ENCODE results near the gene KCNC4. TPM values are rescaled to one million over a fixed set of nuclear protein-coding genes. Genes with fewer than 3 reads are reported as not detected.

KCNC4 gene
- total and polyA plus RNA-seq, 2 experiments from 2014 or later, result 3.4 to 11.8 TPM

- Histone ChIP-seq H3K27me3 (peaks cover 12% of the 10 kb centered on the region), H3K9me3 (ENCODE audit: low read depth) (no peaks in the 10 kb centered on the region), H3K4me1 (ENCODE audit: low read depth) (peaks cover 6% of the 10 kb centered on the region), H3K27ac (no peak overlapping the region), H3K4me3 (no peak overlapping the region), H3K36me3 (no peaks in the 10 kb centered on the region)
- peak in 1 of 2 donors; percentile 5 for DNase-seq (ENCODE audit: low read depth in 1 of 2, low spot score in 1 of 2)
- TF ChIP-seq, protein P1, sequence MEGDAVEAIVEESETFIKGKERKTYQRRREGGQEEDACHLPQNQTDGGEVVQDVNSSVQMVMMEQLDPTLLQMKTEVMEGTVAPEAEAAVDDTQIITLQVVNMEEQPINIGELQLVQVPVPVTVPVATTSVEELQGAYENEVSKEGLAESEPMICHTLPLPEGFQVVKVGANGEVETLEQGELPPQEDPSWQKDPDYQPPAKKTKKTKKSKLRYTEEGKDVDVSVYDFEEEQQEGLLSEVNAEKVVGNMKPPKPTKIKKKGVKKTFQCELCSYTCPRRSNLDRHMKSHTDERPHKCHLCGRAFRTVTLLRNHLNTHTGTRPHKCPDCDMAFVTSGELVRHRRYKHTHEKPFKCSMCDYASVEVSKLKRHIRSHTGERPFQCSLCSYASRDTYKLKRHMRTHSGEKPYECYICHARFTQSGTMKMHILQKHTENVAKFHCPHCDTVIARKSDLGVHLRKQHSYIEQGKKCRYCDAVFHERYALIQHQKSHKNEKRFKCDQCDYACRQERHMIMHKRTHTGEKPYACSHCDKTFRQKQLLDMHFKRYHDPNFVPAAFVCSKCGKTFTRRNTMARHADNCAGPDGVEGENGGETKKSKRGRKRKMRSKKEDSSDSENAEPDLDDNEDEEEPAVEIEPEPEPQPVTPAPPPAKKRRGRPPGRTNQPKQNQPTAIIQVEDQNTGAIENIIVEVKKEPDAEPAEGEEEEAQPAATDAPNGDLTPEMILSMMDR (IDR thresholded peaks at IDR 0.05; ENCODE audit: low read depth, low read length), result no peak
Measured at GRCh38 chr1:110164725-110165350, 45.3 kb upstream of the KCNC4 start.

- Histone ChIP-seq H3K27ac (no peak overlapping the region), H3K36me3 (no peaks in the 10 kb centered on the region), H3K4me1 (ENCODE audit: low read depth) (peaks cover 6% of the 10 kb centered on the region), H3K27me3 (peaks cover 5% of the 10 kb centered on the region), H3K9me3 (ENCODE audit: low read depth) (no peaks in the 10 kb centered on the region), H3K4me3 (no peak overlapping the region)
- TF ChIP-seq, protein P1 (IDR thresholded peaks at IDR 0.05; ENCODE audit: low read depth, low read length), result no peak
- no peak for DNase-seq (ENCODE audit: low read depth in 1 of 2, low spot score in 1 of 2)
Measured at GRCh38 chr1:110165761-110166231, 44.3 kb upstream of the KCNC4 start.

GRCh38 chr1:110166861-110167260 lies 43.3 kb upstream of the KCNC4 start:
- Histone ChIP-seq H3K27me3 (peaks cover 5% of the 10 kb centered on the region), H3K4me3 (no peak overlapping the region), H3K9me3 (ENCODE audit: low read depth) (no peaks in the 10 kb centered on the region), H3K36me3 (no peaks in the 10 kb centered on the region), H3K27ac (no peak overlapping the region), H3K4me1 (ENCODE audit: low read depth) (peaks cover 6% of the 10 kb centered on the region)
- no peak for DNase-seq (ENCODE audit: low read depth in 1 of 2, low spot score in 1 of 2)
- TF ChIP-seq, protein P1 (IDR thresholded peaks at IDR 0.05; ENCODE audit: low read depth, low read length), result no peak

- no peak for DNase-seq (ENCODE audit: low read depth in 1 of 2, low spot score in 1 of 2)
- TF ChIP-seq, protein P1 (IDR thresholded peaks at IDR 0.05; ENCODE audit: low read depth, low read length), result no peak
- H3K36me3 ChIP-seq, result no peaks in the 10 kb centered on the region
- H3K4me1 ChIP-seq (ENCODE audit: low read depth), result peaks cover 4% of the 10 kb centered on the region
- H3K4me3 ChIP-seq, result no peak overlapping the region
- H3K27me3 ChIP-seq, result peaks cover 5% of the 10 kb centered on the region
- H3K9me3 ChIP-seq (ENCODE audit: low read depth), result no peaks in the 10 kb centered on the region
- no peak overlapping the region for H3K27ac ChIP-seq
Measured at GRCh38 chr1:110170766-110171733, 39.1 kb upstream of the KCNC4 start.

- no peaks in the 10 kb centered on the region for H3K36me3 ChIP-seq
- H3K4me1 ChIP-seq (ENCODE audit: low read depth), result peaks cover 4% of the 10 kb centered on the region
- TF ChIP-seq, protein P1 (IDR thresholded peaks at IDR 0.05; ENCODE audit: low read depth, low read length), result no peak
- H3K27me3 ChIP-seq, result peaks cover 5% of the 10 kb centered on the region
- H3K27ac ChIP-seq, result no peak overlapping the region
- H3K9me3 ChIP-seq (ENCODE audit: low read depth), result no peaks in the 10 kb centered on the region
- DNase-seq (ENCODE audit: low read depth in 1 of 2, low spot score in 1 of 2), result no peak
- H3K4me3 ChIP-seq, result no peak overlapping the region
Measured at GRCh38 chr1:110172001-110172400, 38.1 kb upstream of the KCNC4 start.

All from cardiac muscle cell (in vitro differentiated cells and primary cell).